G401 (cell line): ENCODE measurements around the gene ATXN3L. TPM values are rescaled to one million over a fixed set of nuclear protein-coding genes. Genes with fewer than 3 reads are reported as not detected.
A peak's percentile ranks its signal among the peaks of the same experiment; 100 is the strongest.
"Not testable (repeated sequence)": the region's sequence is repeated elsewhere in the genome, so short reads cannot be mapped to it uniquely, and the experiment has no call there.

Source experiments
- DNase-seq: peaks from one replicate; pipeline ENCODE4 v3.0.0-alpha.2; 2015; ENCODE audit warnings: low spot score
- in situ Hi-C: cut with HindIII; loops from 2 replicates; pipeline ENCODE4 v1.10.0; 2016; ENCODE audit warnings: low sequenced_read_pairs, mixed read lengths
- total RNA-seq: library from RNA; depleted of rRNA; stranded (reverse); fragments of >200 nt; shearing (Covaris generic); gene quantifications from 2 replicates; pipeline ENCODE4 v1.2.3, GENCODE V29; 2014

ATXN3L gene
- total RNA-seq, 1 experiment from 2014 or later = not detected

DNA sequence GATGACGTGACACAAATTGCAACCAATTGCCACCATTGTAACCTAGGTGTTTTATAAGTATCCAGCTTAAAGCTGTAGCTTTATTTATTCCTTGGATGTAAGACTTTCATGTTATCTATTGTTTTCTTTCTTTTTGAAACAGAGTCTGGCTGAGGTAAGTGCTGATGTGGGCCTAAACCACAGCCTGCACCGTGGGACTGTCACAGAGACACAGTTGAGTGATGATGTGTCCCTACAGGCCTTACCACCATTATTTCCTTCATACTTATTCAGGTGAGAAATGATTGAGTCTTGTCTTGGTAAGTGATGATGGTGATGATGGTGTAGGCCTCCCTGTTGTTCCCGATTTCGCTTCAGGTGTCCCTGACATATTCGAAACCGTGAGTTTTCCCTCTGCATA, 8.3 kb downstream of the ATXN3L start:
- in situ Hi-C loops = no loop called here
- no peak for DNase-seq

GRCh38 chrX:13309631-13310030, 10.2 kb downstream of the ATXN3L start:
- in situ Hi-C loops = no loop called here
- no peak for DNase-seq

- in situ Hi-C loops = no loop called here
- no peak for DNase-seq
Observed at GRCh38 chrX:13307041-13307440, 12.8 kb downstream of the ATXN3L start.

- in situ Hi-C loops = no loop called here
- DNase-seq = no peak
Observed at GRCh38 chrX:13305108-13305507, 14.7 kb downstream of the ATXN3L start.

DNA sequence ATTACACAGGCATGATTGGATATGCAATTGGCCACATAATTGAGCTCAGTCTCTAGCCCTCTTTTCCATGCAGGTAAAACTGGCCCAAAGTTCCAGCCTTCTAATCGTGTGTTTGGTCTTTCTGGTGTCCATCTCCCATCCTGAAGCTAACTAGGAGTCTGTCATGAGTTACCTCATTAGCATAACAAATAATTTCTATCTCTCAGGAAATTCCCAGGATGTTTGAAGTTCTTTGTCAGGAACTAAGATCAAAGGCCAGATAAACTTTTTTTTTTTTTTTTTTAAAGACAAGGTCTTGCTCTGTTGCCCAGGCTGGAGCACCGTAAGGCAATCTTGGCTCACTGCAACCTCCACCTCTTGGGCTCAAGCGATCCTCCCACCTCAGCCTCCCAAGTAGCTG, 15.8 kb downstream of the ATXN3L start:
- DNase-seq = no peak
- in situ Hi-C loops = no loop called here

DNA sequence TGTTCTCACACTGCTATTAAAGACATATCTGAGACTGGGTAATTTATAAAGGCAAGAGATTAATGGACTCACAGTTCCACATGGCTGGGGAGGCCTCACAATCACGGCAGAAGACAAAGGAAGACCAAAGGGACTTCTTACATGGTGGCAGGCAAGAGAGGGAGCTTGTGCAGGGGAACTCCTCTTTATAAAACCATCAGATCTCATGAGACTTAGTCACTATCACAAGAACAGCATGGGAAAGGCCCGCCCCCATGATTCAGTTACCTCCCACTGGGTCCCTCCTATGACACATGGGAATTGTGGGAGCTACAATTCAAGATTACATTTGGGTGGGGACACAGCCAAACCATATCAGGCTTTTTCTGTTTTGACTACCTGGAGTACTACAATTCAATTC, 16.6 kb downstream of the ATXN3L start:
- in situ Hi-C loops, DNase-seq: not testable (repeated sequence)

DNA sequence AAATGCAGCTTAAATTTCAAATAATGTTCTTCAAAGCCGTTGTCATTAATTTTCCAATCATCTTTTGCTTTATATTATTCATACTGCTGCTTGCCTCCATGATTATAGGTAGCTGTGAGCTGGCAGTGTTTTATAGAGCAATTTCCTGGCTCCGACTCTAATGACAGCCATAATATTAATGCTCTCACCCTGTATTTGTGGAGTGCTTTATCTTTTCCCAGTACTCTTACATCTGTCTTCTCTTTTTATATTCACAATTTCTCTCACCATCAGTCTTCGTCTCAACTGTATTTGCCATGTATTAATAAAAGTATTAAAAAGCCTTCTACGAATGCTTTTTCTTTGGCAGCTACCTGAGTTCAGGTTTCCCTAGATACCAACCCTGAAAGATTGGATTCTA, 21.0 kb downstream of the ATXN3L start:
- no peak for DNase-seq
- in situ Hi-C loops = no loop called here

GRCh38 chrX:13295841-13296240, 24.0 kb downstream of the ATXN3L start:
- in situ Hi-C loops = no loop called here
- no peak for DNase-seq

DNA sequence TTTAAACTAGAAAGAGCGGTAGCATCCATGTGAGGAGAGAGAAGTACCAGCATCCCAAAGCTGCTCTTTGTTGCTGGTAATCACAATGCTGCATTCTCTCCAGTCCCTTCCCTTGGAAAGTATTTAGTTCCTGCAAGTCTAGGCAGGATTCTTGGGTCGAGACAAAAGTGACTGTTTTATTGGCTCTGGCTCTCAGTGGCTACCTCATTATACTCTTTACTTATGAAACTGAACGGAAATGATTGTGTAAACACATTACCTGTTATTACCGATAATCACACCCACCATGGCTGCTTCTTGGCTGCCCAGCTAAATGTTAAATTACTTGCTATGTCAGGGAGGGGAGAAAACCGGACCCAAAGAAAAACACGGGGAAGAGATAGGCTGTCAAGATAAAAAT, 26.2 kb downstream of the ATXN3L start:
- in situ Hi-C loops = no loop called here
- DNase-seq = peak; percentile 53

- no peak for DNase-seq
- in situ Hi-C loops = no loop called here
Observed at GRCh38 chrX:13290891-13291614, 28.8 kb downstream of the ATXN3L start.

DNA sequence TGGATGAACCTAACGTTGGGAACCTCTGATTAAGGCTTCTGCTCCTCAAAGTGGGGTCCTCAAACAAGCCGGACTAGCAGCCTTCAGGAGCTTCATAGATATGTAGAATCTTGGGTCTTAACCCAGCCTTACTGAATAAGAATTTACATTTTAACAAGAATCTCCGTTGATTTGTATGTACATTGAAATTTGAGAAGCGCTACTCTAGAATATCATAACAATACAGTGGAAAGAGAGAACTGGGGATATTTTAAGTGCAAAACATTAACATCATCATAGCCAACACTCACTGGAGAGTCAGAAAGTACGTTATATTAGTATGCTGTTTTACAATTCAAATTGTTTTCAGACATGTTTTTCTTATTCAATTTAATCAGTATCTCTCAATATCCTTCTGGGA, 31.2 kb downstream of the ATXN3L start:
- DNase-seq = no peak
- in situ Hi-C loops = no loop called here

GRCh38 chrX:13287816-13288215, 32.0 kb downstream of the ATXN3L start:
- DNase-seq = peak; percentile 26
- in situ Hi-C loops = no loop called here

DNA sequence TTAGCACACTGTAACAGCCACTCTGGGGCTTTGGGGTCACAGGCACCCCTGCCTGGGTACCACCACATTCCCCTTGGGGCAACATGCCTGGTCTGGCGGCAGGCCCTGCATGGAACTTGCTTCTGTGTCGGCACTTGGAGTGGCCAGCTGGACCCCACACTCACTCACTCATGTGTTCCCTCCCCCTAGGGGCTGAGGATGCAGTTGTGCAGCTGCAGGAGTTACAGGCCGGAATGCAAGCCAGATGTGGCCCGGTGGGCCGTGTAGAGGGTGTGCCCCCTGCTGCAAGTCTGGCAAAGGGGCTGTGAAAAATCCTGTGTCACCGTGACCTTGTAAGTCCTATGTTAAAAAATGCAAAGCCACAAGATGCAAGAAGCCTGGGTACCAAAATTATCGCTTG, 34.2 kb downstream of the ATXN3L start:
- peak; percentile 24 for DNase-seq
- in situ Hi-C loops = no loop called here

- in situ Hi-C loops = no loop called here
- no peak for DNase-seq
Observed at GRCh38 chrX:13285229-13285628, 34.6 kb downstream of the ATXN3L start.

DNA sequence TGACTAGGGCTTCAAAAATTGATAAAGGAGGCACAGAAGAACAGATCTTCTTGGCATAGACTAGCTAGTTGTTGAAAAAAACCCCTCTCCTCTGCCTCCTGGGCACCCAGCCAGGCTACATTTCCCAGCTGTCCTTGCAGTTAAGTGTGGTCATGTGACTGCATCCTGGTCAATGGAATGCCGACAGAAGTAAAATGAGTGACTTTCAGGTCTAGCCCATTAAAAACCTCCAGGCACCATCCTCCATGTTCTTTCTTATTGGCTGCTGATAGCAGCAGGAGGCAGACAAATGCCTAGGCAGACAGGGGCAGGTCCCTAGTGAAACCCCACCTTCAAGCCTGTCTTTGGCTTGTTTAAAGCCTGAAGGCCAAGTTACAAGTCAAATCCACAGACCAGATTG, 35.3 kb downstream of the ATXN3L start:
- in situ Hi-C loops = no loop called here
- DNase-seq = peak; percentile 37

- in situ Hi-C loops = no loop called here
- DNase-seq = peak; percentile 29
Observed at GRCh38 chrX:13283950-13284546, 35.8 kb downstream of the ATXN3L start.

- in situ Hi-C loops = no loop called here
- peak; percentile 21 for DNase-seq
Observed at GRCh38 chrX:13283512-13283911, 36.3 kb downstream of the ATXN3L start.

GRCh38 chrX:13281289-13281688, 38.6 kb downstream of the ATXN3L start:
- no peak for DNase-seq
- in situ Hi-C loops = no loop called here

DNA sequence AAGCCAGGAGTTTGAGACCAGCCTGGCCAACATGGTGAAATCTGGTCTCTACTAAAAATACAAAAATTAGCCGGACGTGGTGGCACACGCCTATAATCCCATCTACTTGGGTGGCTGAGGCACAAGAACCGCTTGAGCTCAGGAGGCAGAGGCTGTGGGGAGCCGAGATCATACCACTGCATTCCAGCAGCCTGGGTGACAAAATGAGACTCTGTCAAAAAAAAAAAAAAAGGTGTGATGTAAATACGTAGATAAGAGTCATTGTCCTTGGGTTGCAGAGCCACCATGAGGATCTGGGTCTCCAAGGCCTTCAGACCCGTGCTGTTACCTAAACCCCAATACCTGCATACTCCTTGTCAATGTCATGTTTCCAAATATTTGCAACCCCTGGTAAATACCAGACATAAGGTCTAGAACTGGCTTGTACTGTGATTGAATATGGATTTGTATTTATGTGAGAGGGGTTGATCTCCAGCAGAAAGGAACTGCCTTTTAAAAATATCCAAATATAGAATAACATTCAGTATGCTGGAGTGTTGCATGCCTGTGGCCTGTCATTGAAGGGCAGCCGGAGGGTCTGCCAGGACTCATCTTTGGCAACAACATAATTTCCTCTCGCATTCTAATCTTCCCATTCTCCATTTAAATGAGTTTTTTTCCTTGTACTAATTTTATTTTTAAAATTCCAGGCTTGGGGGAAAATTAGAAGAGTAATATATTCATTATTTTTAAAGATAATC, 40.4 kb downstream of the ATXN3L start:
- in situ Hi-C loops = no loop called here
- DNase-seq = no peak

- no peak for DNase-seq
- in situ Hi-C loops = no loop called here
Observed at GRCh38 chrX:13277539-13277938, 42.3 kb downstream of the ATXN3L start.
